Gastroesophageal sphincter (tissue), 3 donors: ENCODE measurements around the gene SOX21.

ENCODE experiments used
- CTCF ChIP-seq, 4 experiments: fragments of 200-600 bp in 2 of 4; fragments of 450-650 bp in 2 of 4; sonication (generic) in 1 of 4; IDR thresholded peaks; one replicate each; pipeline ENCODE4 v1.5.1; 2017 to 2019; ENCODE audit warnings: antibody characterized with exemption in 4 of 4, mild to moderate bottlenecking in 2 of 4, moderate library complexity in 2 of 4
- EP300 ChIP-seq: sonication (generic); formaldehyde crosslinking; IDR thresholded peaks from one replicate; pipeline ENCODE4 v1.6.1; 2017; ENCODE audit warnings: antibody characterized with exemption, mild to moderate bottlenecking
- POLR2A ChIP-seq, 2 donors: fragments of 450-650 bp; IDR thresholded peaks; one replicate each; pipeline ENCODE4 v1.6.1; 2017; ENCODE audit warnings: antibody characterized with exemption in 2 of 2, mild to moderate bottlenecking in 2 of 2, moderate library complexity in 1 of 2
- POLR2AphosphoS5 ChIP-seq: sonication (generic); formaldehyde crosslinking; IDR thresholded peaks from one replicate; pipeline ENCODE4 v1.6.1; 2017; ENCODE audit warnings: antibody characterized with exemption

DNA sequence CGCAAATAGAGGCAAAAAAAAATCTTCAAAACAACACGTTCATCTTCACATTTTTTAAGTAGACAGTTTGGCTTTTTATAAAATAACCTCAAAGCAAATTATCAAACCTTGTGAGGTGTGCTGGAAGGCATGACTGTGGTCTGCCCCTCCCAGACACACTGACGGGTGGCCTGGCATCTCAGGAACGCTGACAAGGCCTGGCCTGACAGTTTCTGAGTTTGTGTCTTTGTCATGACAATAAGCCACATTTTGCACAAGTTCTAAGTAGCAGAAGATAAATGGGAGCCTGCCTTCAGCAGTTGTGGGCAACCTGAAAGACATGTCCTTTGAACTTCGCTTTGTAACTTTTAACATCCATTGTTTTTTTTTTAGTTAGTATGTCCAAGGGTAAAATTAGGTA is 38.5 kb downstream of the SOX21 start:
- TF ChIP-seq CTCF (IDR thresholded peaks at IDR 0.05) (no peak), POLR2A (IDR thresholded peaks at IDR 0.05) (no peak), POLR2AphosphoS5 (no peak), EP300 (no peak)
